ENCODE measurements around the gene DUSP28. TPM values are rescaled to one million over a fixed set of nuclear protein-coding genes. Genes with fewer than 3 reads are reported as not detected.

The DUSP28 gene
- total and polyA plus RNA-seq, 2 of the 13 experiments (the other 11 are each of a cell fraction or from before 2014, with no cell fraction given), result 5.2 to 8.6 TPM

- no peak for TF ChIP-seq DMAP1 (CRISPR knock-in tag; IDR thresholded peaks at IDR 0.05)
- TF ChIP-seq SNAPC5 (CRISPR knock-in tag; IDR thresholded peaks at IDR 0.05; ENCODE audit: borderline replicate concordance), result no peak
- TF ChIP-seq ZNF263 (CRISPR knock-in tag; IDR thresholded peaks at IDR 0.05), result no peak
- TF ChIP-seq SIN3B (IDR thresholded peaks at IDR 0.05; ENCODE audit: low read length), result no peak
- no peak for TF ChIP-seq NFKBIZ (CRISPR knock-in tag; IDR thresholded peaks at IDR 0.05)
- peak; percentile 41; the same call in 1 of the 2 replicates for TF ChIP-seq ZFP91 (CRISPR knock-in tag; IDR thresholded peaks at IDR 0.05; ENCODE audit: borderline replicate concordance)
- no peak for TF ChIP-seq TOPORS (CRISPR knock-in tag; IDR thresholded peaks at IDR 0.05)
- no peak for TF ChIP-seq ZNF205 (CRISPR knock-in tag; IDR thresholded peaks at IDR 0.05)
- TF ChIP-seq ZNF24 (IDR thresholded peaks at IDR 0.05), result no peak
- no peak for TF ChIP-seq CBX1 (IDR thresholded peaks at IDR 0.05; ENCODE audit: low read depth)
Measured at GRCh38 chr2:240575101-240575965, 15.2 kb downstream of the DUSP28 start (continued).

GRCh38 chr2:240576036-240576435 lies 15.9 kb downstream of the DUSP28 start:
- CTCF ChIA-PET (ENCODE audit: low intra/inter-chr PET ratio, low total read pairs), result no interaction called here
- H3K36me3 ChIP-seq (replicated peaks in 1 of 2; ENCODE audit: control insufficient read depth in 1 of 2, insufficient read depth in 2 of 2, low read length in 2 of 2), result peaks cover 0 to 14% of the 10 kb centered on the region in 2 experiments; a peak in 3 of 5 replicates
- WGBS (ENCODE audit: low lambda C conversion rate), result 83% methylated on average over 6 of the region's 6 CpGs
- H3K9ac ChIP-seq (ENCODE audit: insufficient read depth, low read depth, low read length), result no peak overlapping the region
- H3K4me1 ChIP-seq (ENCODE audit: insufficient read depth, low read length), result peaks cover 27% of the 10 kb centered on the region
- intact Hi-C loops (cut with micrococcal nuclease; ENCODE audit: unreplicated experiment) (no loop called here), in situ Hi-C loops (cut with HindIII; ENCODE audit: extremely low pct_ligation_motif_present, low pct_unique_long_range_greater_than_20kb) (no loop called here)
- H3K27ac ChIP-seq (ENCODE audit: extremely low read length, insufficient read depth, low read length), result no peak overlapping the region
- no peaks in the 10 kb centered on the region for H3K9me3 ChIP-seq (ENCODE audit: low read length)
- no peak overlapping the region for H2AFZ ChIP-seq (ENCODE audit: low read length)
- H4K20me1 ChIP-seq (ENCODE audit: insufficient read depth, low read length), result peaks cover 3% of the 10 kb centered on the region; the same call in 1 of the 2 replicates
- no peak for ATAC-seq
- no peaks in the 10 kb centered on the region for H3K27me3 ChIP-seq (ENCODE audit: control insufficient read depth in 1 of 2, insufficient read depth in 2 of 2, low read length in 2 of 2)
- BruUV-seq (replicated peaks), result no TSS peak
- DNase-seq (ENCODE audit: low spot score), result no peak
- POLR2A ChIA-PET, result interaction anchor here (1.6 to 3.2 kb wide), 3 partner anchors 11 to 28 kb away, joined by 5 to 11 read pairs (median 5); partner anchors contain the start of gene CAPN10
- FAIRE-seq, result no peak
- H3K4me3 ChIP-seq (replicated peaks in 1 of 3; ENCODE audit: insufficient read depth in 1 of 3, low read depth in 2 of 3, low read length in 3 of 3), result no peak overlapping the region
- H3K4me2 ChIP-seq (ENCODE audit: low read depth, low read length), result no peak overlapping the region
- peaks cover 6% of the 10 kb centered on the region for H3K79me2 ChIP-seq (ENCODE audit: insufficient read depth, low read length)
- TF ChIP-seq ELK4 (CRISPR knock-in tag; IDR thresholded peaks at IDR 0.05; ENCODE audit: borderline replicate concordance), result no peak
- TF ChIP-seq USF2 (IDR thresholded peaks at IDR 0.05; ENCODE audit: low read depth, low read length), result no peak
- TF ChIP-seq USF2 (CRISPR knock-in tag; IDR thresholded peaks at IDR 0.05; ENCODE audit: borderline replicate concordance), result no peak
- TF ChIP-seq ZBTB46 (CRISPR knock-in tag; IDR thresholded peaks at IDR 0.05; ENCODE audit: borderline replicate concordance), result no peak
- no peak for TF ChIP-seq RBFOX2 (IDR thresholded peaks at IDR 0.05; ENCODE audit: low read depth, low read length)
- TF ChIP-seq ZBTB7B (CRISPR knock-in tag; IDR thresholded peaks at IDR 0.05), result no peak
